Right lobe of liver (tissue), 6 donors: Measurements from ENCODE around the gene DIPK1C. TPM values are rescaled to one million over a fixed set of nuclear protein-coding genes. Genes with fewer than 3 reads are reported as not detected.

ENCODE experiments used
- ATAC-seq, 4 donors: fragments of 200-7000 bp; cut with Tn5 transposase; one replicate each; pipeline ENCODE4 v1.9.1; 2020; ENCODE audit warnings: mild to moderate bottlenecking in 4 of 4, moderate library complexity in 4 of 4
- DNase-seq, 3 donors: peaks; one replicate each; pipeline ENCODE4 v3.0.0-alpha.2; 2020
- H3K27ac ChIP-seq, 3 donors: fragments of 200-600 bp; one replicate each; pipeline ENCODE4 v1.8.0; 2022
- H3K27me3 ChIP-seq, 2 donors: fragments of 200-600 bp; one replicate each; pipeline ENCODE4 v1.8.0; 2022
- H3K36me3 ChIP-seq, 4 donors: fragments of 200-600 bp; sonication (generic) in 1 of 4; one replicate each; pipeline versions ENCODE4 v1.5.1 to v1.8.0; 2017 to 2022; ENCODE audit warnings: control low read depth in 1 of 4
- H3K4me1 ChIP-seq, 4 donors: fragments of 200-600 bp; sonication (generic) in 1 of 4; one replicate each; pipeline versions ENCODE4 v1.5.1 to v1.8.0; 2017 to 2022; ENCODE audit warnings: control low read depth in 1 of 4
- H3K4me3 ChIP-seq, 3 donors: fragments of 200-600 bp; one replicate each; pipeline ENCODE4 v1.8.0; 2022
- H3K9me3 ChIP-seq, 4 donors: fragments of 200-600 bp; sonication (generic) in 1 of 4; one replicate each; pipeline versions ENCODE4 v1.5.1 to v1.8.0; 2017 to 2022; ENCODE audit warnings: control low read depth in 1 of 4
- CTCF ChIP-seq, 4 donors: fragments of 200-600 bp in 3 of 4; fragments of 450-650 bp in 1 of 4; IDR thresholded peaks; one replicate each; pipeline versions ENCODE4 v1.5.1 to v1.8.0; 2016 to 2022; ENCODE audit warnings: antibody characterized with exemption in 4 of 4, mild to moderate bottlenecking in 2 of 4
- POLR2A ChIP-seq: fragments of 450-650 bp; IDR thresholded peaks from one replicate; pipeline ENCODE4 v1.6.1; 2017; ENCODE audit warnings: antibody characterized with exemption, mild to moderate bottlenecking
- WGBS: methylation state at CpG from one replicate; pipeline ENCODE4 v1.1.6; 2018; ENCODE audit warnings: low coverage, low lambda C conversion rate; ENCODE audit not compliant: insufficient coverage; ENCODE audit errors: missing lambda C conversion rate; 5-methylcytosine and 5-hydroxymethylcytosine counted together
- intact Hi-C, 2 donors: fragments of 100-400 bp; cut with DNase I; formaldehyde crosslinking; loops; one replicate each; pipeline versions ENCODE4 v1.11.2 to v1.14.1; 2022
- total RNA-seq, 6 experiments: library from RNA; depleted of rRNA in 2 of 6; stranded (reverse); fragments of >200 nt in 2 of 6; fragmentation: NEBNext Ultra II Directional in 3 of 6; extraction: Animal tissue kit (Norgen Biotek cat#: 25700) in 3 of 6; gene quantifications; one replicate each; pipeline versions ENCODE4 v1.1.0 to v1.2.4, GENCODE V29; 2016 to 2023
- donor health status: DM: no; HTN: yes; CAD: no.
- donor health status: DM: no; HTN: no; CAD: no.
- donor health status: DM: no; HTN: no; CAD: no.
- donor health status: DM: no; HTN: yes; CAD: no.
- donor health status: DM: no; HTN: yes; CAD: no.

The DIPK1C gene
- total RNA-seq, 6 experiments from 2014 or later: 0.06 to 0.37 (median 0.20) TPM; not detected in 3

DNA sequence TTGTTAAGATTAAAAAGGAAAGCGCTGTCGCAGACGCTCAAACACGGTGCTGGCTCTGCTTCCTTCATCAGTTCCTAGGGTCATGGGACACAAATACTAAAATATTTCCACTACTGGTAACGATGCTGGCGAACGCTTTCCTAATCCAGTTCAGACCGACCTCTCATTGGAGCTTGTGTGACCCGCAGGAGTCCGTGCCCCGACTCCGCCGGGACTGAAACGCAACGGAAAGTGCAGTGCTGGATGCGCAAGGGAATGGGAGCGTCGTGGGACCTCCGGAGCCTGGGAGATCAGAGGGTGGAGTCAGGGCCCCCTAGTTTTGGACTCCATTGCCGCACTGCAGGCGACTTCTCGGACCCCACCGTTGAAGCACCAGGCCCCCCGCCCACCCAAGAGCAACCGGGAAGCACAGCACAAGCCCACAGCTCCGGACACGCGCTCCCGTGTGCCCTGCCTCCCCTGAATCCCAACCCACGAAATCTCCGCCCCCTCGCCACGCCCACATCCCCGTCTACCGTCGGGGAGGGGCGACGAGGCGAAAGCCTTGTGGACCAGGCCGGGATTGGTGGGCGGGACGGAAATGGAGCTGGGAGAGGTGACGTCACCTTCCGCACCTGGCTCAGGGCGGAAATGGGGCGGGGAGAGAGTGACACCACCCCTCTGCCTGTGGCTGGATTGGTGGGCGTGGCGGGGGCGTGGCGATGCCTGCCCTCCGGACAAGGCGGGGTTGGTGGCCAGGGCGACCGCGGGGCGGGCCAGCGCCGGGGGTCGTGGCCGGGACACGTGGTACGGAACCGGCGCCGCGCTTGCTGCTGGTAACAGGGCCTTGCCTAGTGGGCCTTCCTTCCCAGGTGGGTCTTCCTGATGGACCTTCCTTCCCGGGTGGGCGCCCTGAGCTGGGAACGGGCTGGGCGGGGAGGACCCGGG, 38.7 kb upstream of the DIPK1C start, which contains the start of gene CNDP2:
Gene CNDP2, plus strand, starts transcription at position 783 of the 927 bp plus-strand sequence. CDS start 3,611 bp downstream, outside the sequence.
- Histone ChIP-seq H3K9me3 (no peaks in the 10 kb centered on the region), H3K27ac (peak within 1 kb of the TSS; percentile 91 to 96 (median 92)), H3K4me1 (peaks cover 0 to 35% (median 14%) of the 10 kb centered on the region in 4 donors), H3K27me3 (no peaks in the 10 kb centered on the region), H3K36me3 (no peaks in the 10 kb centered on the region), H3K4me3 (peak within 1 kb of the TSS; percentile 83 to 94 (median 86))
- ATAC-seq (peak; percentile 81 to 95 (median 88)), DNase-seq (peak; percentile 100)
- TF ChIP-seq CTCF (IDR thresholded peaks at IDR 0.05) (no peak), POLR2A (peak; percentile 93)
- WGBS: under 1% methylated on average over 10 of the region's 71 CpGs
- intact Hi-C loops: no loop called here

GRCh38 chr18:74494514-74494913, 37.4 kb upstream of the DIPK1C start:
- 57% methylated on average over 1 of the region's 1 CpG for WGBS
- TF ChIP-seq CTCF (IDR thresholded peaks at IDR 0.05) (no peak), POLR2A (no peak)
- no peaks in the 10 kb centered on the region for H3K27me3 ChIP-seq
- no peak overlapping the region for H3K4me3 ChIP-seq
- peaks cover 0 to 27% (median 11%) of the 10 kb centered on the region in 4 donors for H3K4me1 ChIP-seq
- no peaks in the 10 kb centered on the region for H3K36me3 ChIP-seq
- no peak overlapping the region for H3K27ac ChIP-seq
- ATAC-seq (no peak), DNase-seq (no peak)
- intact Hi-C loops: loop anchor here in 1 of 2 donors (5.0 kb wide), 1 partner anchor 142 kb away; no protein-coding TSS in a partner anchor
- H3K9me3 ChIP-seq: no peaks in the 10 kb centered on the region

DNA sequence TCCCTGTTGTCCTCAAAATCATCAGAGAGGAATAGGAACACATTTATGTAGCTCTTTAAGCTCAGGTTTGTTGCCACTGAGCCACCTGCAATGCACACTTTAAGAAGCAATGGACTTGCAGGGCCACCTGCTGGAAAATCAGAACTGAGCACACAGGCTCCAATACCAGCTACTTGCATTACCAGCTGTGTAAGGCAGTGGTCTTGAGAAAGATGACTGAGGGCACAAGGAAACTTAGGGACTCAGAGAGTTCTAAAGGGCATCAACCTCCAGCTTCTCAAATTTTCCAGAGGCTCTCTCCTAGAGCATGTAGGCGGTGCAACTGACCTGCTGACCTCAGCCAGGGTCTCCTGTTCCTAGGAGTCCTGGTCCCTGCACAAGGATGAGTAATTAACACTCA, 36.6 kb upstream of the DIPK1C start:
- no peaks in the 10 kb centered on the region for H3K27me3 ChIP-seq
- H3K36me3 ChIP-seq: no peaks in the 10 kb centered on the region
- H3K9me3 ChIP-seq: no peaks in the 10 kb centered on the region
- ATAC-seq: peak in 3 of 4 donors; percentile 9 to 24 (median 18)
- peaks cover 0 to 18% (median 9%) of the 10 kb centered on the region in 4 donors for H3K4me1 ChIP-seq
- TF ChIP-seq POLR2A: no peak
- peak; percentile 74 to 93 (median 86) for TF ChIP-seq CTCF (IDR thresholded peaks at IDR 0.05)
- intact Hi-C loops: loop anchor here in 1 of 2 donors (5.0 kb wide), 1 partner anchor 141 kb away; no protein-coding TSS in a partner anchor
- DNase-seq: peak in 1 of 3 donors; percentile 75
- no peak overlapping the region for H3K4me3 ChIP-seq
- WGBS: no CpG with 5 or more reads among the region's 1 CpG
- H3K27ac ChIP-seq: no peak overlapping the region

GRCh38 chr18:74492259-74492658, 35.2 kb upstream of the DIPK1C start:
- no peak overlapping the region for H3K27ac ChIP-seq
- H3K27me3 ChIP-seq: no peaks in the 10 kb centered on the region
- H3K4me1 ChIP-seq: peaks cover 0 to 4% (median 2%) of the 10 kb centered on the region in 4 donors
- no peaks in the 10 kb centered on the region for H3K9me3 ChIP-seq
- no peaks in the 10 kb centered on the region for H3K36me3 ChIP-seq
- TF ChIP-seq CTCF (IDR thresholded peaks at IDR 0.05) (no peak), POLR2A (no peak)
- ATAC-seq: no peak
- WGBS: 77% methylated on average over 3 of the region's 3 CpGs
- intact Hi-C loops: loop anchor here in 1 of 2 donors (5.0 kb wide), 1 partner anchor 140 kb away; no protein-coding TSS in a partner anchor
- no peak overlapping the region for H3K4me3 ChIP-seq
- DNase-seq: no peak
